OCI-LY3 (cell line): ENCODE results near the gene VTA1.

Source experiments
- H2AFZ ChIP-seq: fragments of 200-600, 300-600 bp; shearing (Covaris generic); 2 replicates; pipeline ENCODE4 v1.6.0; 2014; ENCODE audit warnings: antibody characterized with exemption, low read depth, low read length
- H3K27ac ChIP-seq: fragments of 200-600, 300-600 bp; sonication (generic); 2 replicates; pipeline ENCODE4 v1.5.1; 2014; ENCODE audit warnings: mild to moderate bottlenecking, low read length, moderate library complexity, mixed read lengths
- H3K27me3 ChIP-seq: fragments of 200-600, 300-600 bp; sonication (generic); 2 replicates; pipeline ENCODE4 v1.6.1; 2014; ENCODE audit warnings: low read depth, low read length, mixed read lengths
- H3K36me3 ChIP-seq: fragments of 200-600, 300-600 bp; sonication (generic); replicated peaks from 2 replicates; pipeline ENCODE3; 2014; ENCODE audit warnings: low read depth, low read length, mixed read lengths
- H3K4me1 ChIP-seq: fragments of 300-600, 200-600 bp; sonication (generic); 2 replicates; pipeline ENCODE4 v1.6.1; 2014; ENCODE audit warnings: low read length, mixed read lengths
- H3K4me2 ChIP-seq: fragments of 200-600, 300-600 bp; sonication (generic); 2 replicates; pipeline ENCODE4 v1.6.1; 2014; ENCODE audit warnings: low read length, mixed read lengths
- H3K4me3 ChIP-seq: fragments of 300-600, 200-600 bp; sonication (generic); 2 replicates; pipeline ENCODE4 v1.5.1; 2014; ENCODE audit warnings: antibody characterized with exemption, mild to moderate bottlenecking, low read length, moderate library complexity
- H3K79me2 ChIP-seq: fragments of 300-600, 200-600 bp; shearing (Covaris generic); 2 replicates; pipeline ENCODE4 v1.6.1; 2014; ENCODE audit warnings: mild to moderate bottlenecking, low read length, mixed read lengths
- H3K9ac ChIP-seq: fragments of 300-600, 200-600 bp; shearing (Covaris generic); 2 replicates; pipeline ENCODE4 v1.6.0; 2014; ENCODE audit warnings: mild to moderate bottlenecking, low read length, moderate library complexity
- H3K9me3 ChIP-seq: fragments of 200-600, 300-600 bp; shearing (Covaris generic); 2 replicates; pipeline ENCODE4 v1.6.1; 2014; ENCODE audit warnings: low read length, mixed read lengths; ENCODE audit not compliant: insufficient read depth
- H4K20me1 ChIP-seq: fragments of 200-600, 300-600 bp; sonication (generic); 2 replicates; pipeline ENCODE4 v1.6.1; 2016; ENCODE audit warnings: low read length, mixed read lengths; ENCODE audit not compliant: insufficient read depth
- EZH2phosphoT487 ChIP-seq: fragments of 200-600 bp; shearing (Covaris generic); IDR thresholded peaks from 2 replicates; pipeline ENCODE4 v1.6.1; 2018; ENCODE audit warnings: antibody characterized with exemption, mixed run types, low read depth
- TF ChIP-seq, protein P1 (sequence below): fragments of 200-600, 300-600 bp; sonication (generic); IDR thresholded peaks from 2 replicates; pipeline ENCODE4 v1.5.1; 2014; ENCODE audit warnings: antibody characterized with exemption, low read length, low read depth

Gene VTA1

DNA sequence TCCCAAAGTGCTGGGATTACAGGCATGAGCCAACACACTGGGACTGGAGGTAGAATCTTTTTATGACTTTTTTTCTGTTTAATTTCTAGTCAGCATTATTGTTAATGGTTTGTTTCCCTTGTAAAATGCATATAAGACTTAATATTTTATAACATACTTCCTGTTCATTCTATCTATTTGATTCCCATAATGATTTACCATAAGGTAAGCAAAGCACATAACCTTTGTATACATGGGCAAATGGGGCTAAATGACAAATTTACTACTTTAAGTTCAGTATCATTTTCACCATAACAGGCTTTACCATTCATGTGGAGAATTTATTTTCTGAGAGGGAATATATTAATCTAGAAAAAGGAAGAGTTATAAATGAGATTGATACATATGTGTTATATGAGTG lies 24.3 kb downstream of the VTA1 start:
- H3K27ac ChIP-seq: no peak overlapping the region
- H3K9me3 ChIP-seq: no peaks in the 10 kb centered on the region
- H2AFZ ChIP-seq: no peak overlapping the region
- no peaks in the 10 kb centered on the region for H4K20me1 ChIP-seq
- no peak overlapping the region for H3K4me2 ChIP-seq
- H3K9ac ChIP-seq: no peak overlapping the region
- H3K4me3 ChIP-seq: no peak overlapping the region
- H3K36me3 ChIP-seq: peaks cover 4% of the 10 kb centered on the region
- no peak for TF ChIP-seq EZH2phosphoT487
- TF ChIP-seq, protein P1, sequence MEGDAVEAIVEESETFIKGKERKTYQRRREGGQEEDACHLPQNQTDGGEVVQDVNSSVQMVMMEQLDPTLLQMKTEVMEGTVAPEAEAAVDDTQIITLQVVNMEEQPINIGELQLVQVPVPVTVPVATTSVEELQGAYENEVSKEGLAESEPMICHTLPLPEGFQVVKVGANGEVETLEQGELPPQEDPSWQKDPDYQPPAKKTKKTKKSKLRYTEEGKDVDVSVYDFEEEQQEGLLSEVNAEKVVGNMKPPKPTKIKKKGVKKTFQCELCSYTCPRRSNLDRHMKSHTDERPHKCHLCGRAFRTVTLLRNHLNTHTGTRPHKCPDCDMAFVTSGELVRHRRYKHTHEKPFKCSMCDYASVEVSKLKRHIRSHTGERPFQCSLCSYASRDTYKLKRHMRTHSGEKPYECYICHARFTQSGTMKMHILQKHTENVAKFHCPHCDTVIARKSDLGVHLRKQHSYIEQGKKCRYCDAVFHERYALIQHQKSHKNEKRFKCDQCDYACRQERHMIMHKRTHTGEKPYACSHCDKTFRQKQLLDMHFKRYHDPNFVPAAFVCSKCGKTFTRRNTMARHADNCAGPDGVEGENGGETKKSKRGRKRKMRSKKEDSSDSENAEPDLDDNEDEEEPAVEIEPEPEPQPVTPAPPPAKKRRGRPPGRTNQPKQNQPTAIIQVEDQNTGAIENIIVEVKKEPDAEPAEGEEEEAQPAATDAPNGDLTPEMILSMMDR: no peak
- no peaks in the 10 kb centered on the region for H3K27me3 ChIP-seq
- H3K4me1 ChIP-seq: no peaks in the 10 kb centered on the region
- no peaks in the 10 kb centered on the region for H3K79me2 ChIP-seq

DNA sequence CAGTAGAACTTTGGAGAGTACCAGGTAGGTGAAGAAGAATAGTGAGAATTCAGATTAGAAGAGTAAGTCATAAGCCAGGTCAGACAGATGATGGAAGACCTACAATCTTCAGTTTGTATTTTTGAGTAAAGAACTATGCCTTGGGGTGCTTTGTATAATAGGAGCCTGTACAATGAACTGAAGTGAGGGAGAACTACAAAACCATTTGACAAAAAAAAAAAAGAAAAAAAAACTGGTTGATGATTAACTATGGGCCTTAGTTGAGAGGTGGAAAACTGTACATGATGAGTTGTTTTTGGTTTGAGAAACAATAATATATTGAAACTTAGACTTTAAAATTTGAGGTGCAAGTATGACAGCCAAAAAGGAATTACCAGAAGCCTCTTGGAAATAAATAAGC lies 25.7 kb downstream of the VTA1 start:
- Histone ChIP-seq H3K4me1 (no peaks in the 10 kb centered on the region), H3K4me3 (no peak overlapping the region), H2AFZ (no peak overlapping the region), H4K20me1 (no peaks in the 10 kb centered on the region), H3K27ac (no peak overlapping the region), H3K9me3 (no peaks in the 10 kb centered on the region), H3K9ac (no peak overlapping the region), H3K4me2 (no peak overlapping the region), H3K79me2 (no peaks in the 10 kb centered on the region), H3K27me3 (no peaks in the 10 kb centered on the region), H3K36me3 (peaks cover 10% of the 10 kb centered on the region)
- TF ChIP-seq, protein P1: no peak
- no peak for TF ChIP-seq EZH2phosphoT487

DNA sequence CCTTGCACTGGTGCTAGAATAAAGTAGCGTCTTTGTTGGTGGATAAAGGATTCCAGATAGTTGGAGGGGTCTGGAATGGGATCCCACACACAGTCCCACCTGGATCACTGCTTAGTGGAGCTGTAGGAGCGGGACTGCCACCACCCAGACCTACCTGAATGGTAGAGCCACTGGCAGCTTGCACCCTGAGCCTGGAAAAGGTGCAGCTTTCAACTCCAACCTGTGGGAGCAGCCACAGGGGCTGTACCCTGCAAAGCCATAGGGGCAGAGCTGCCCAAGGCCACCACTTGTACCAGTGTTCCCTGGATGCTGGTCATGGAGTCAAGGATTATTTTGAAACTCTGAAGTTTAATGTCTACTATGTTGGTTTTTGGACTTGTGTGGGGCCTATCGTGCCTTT lies 26.9 kb downstream of the VTA1 start:
- no peak overlapping the region for H3K27ac ChIP-seq
- TF ChIP-seq, protein P1: no peak
- no peak for TF ChIP-seq EZH2phosphoT487
- H2AFZ ChIP-seq: no peak overlapping the region
- H3K4me3 ChIP-seq: no peak overlapping the region
- H3K9me3 ChIP-seq: no peaks in the 10 kb centered on the region
- no peaks in the 10 kb centered on the region for H4K20me1 ChIP-seq
- H3K36me3 ChIP-seq: peaks cover 15% of the 10 kb centered on the region
- no peak overlapping the region for H3K9ac ChIP-seq
- no peaks in the 10 kb centered on the region for H3K4me1 ChIP-seq
- no peak overlapping the region for H3K4me2 ChIP-seq
- H3K79me2 ChIP-seq: no peaks in the 10 kb centered on the region
- no peaks in the 10 kb centered on the region for H3K27me3 ChIP-seq

DNA sequence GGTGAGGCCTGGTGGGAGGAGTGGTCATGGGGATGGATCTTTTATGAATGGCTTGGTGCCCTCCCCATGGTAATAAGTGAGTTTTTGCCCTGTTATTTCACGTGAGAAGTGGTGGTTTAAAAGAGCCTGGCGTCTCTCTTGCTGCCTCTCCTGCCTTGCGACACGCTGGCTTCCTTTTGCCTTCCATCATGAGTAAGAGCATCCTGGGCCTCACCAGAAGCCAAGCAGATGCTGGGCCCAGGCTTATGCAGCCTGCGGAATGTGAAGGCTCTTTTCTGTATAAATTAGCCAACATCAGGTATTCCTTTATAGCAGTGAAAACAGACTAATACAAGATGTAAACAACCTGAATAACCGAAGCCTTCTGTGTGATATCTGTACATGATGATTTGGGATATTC lies 27.6 kb downstream of the VTA1 start:
- peaks cover 15% of the 10 kb centered on the region for H3K36me3 ChIP-seq
- H3K79me2 ChIP-seq: no peaks in the 10 kb centered on the region

More for the DNA sequence above, 27.6 kb downstream of the VTA1 start:
- H3K4me1 ChIP-seq: no peaks in the 10 kb centered on the region
- H3K9ac ChIP-seq: no peak overlapping the region
- H3K4me2 ChIP-seq: no peak overlapping the region
- H3K27ac ChIP-seq: no peak overlapping the region
- no peaks in the 10 kb centered on the region for H4K20me1 ChIP-seq
- H3K27me3 ChIP-seq: no peaks in the 10 kb centered on the region
- H3K9me3 ChIP-seq: no peaks in the 10 kb centered on the region
- TF ChIP-seq, protein P1: no peak
- TF ChIP-seq EZH2phosphoT487: no peak
- no peak overlapping the region for H3K4me3 ChIP-seq
- H2AFZ ChIP-seq: no peak overlapping the region
